ENCODE measurements around the gene SOCS1. TPM values are rescaled to one million over a fixed set of nuclear protein-coding genes. Genes with fewer than 3 reads are reported as not detected.
"Not testable (repeated sequence)": the region's sequence is repeated elsewhere in the genome, so short reads cannot be mapped to it uniquely, and the experiment has no call there.

SOCS1 gene
- total RNA-seq, 1 donor from 2014 or later = 5.1 TPM

DNA sequence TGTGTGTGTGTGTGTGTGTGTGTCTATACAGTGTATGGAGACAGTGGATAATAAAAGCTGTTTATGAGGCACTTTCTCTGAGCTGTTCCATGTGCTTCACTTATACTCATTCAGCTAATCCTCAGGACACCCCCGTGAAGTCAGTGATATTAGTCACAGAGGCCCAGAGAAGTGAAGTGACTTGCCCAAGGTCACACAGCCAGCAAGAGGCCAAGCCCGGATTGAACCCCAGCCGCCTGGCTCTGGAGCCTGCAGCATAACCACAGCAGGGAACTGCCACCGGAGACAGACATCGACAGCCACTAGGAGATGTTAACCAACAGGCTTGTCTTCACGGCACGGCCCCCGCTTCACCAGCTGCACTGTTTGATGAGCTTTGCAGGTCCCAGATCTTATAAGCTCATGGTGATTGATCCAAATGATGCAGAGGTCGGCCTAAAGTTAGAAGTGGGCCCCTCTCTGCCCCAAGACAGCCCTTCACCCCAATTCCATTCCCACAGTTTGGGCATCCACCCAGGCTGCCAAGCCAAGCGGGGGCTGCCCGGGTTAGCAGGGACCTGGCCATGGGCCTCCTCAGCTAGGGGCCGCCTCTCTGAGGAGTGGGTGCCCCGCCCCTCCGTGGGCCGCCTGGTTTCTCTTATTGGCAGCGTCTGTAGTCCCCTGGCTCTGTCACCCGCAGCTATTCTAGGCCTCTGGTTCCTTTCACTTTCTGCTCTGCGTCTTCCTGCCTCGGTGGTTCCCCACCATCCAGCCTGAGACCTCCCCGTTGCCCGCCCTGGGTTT lies 30.9 kb downstream of the SOCS1 start:
- no peak for DNase-seq

DNA sequence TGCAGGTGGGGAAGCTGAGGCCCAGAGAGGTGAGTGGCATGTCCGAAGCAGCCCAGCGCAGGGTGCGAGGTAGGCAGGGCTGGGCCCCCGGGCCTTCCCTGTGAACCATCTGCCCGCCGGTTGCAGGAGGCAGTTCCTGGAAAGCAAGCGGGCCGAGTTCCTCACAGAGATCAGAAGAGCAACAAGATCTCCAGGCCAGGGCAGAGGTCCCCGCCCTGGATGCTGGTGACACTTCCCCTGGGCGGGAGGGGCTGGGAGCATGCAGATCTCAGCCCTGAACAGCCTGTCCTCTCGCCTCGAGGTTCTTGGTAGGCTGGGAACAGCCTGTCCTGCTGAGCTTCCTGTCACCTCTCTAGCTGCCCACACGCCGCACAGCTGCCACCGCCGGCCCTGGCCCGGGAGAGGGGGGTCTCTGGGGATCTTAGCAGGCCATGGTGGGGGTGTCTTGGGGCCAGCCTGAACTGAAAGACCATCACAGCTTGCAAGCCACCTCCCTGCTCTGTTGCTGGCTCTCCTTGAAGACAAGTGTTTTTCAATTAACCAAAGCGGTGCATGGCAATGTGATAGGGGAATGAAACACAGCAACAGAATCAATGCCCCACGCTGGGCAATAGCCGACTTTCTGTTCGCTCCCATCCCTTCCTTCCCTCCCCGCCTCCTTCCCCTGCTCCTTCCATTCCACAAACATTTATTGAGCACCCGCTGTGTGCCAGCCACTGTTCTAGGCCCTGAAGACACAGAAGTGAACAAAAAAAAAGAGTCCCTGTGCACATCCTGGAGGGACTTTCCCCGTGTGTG lies 31.7 kb downstream of the SOCS1 start:
- DNase-seq = peak; percentile 61

GRCh38 chr16:11220507-11220906 lies 35.5 kb downstream of the SOCS1 start:
- not testable (repeated sequence) for DNase-seq

DNA sequence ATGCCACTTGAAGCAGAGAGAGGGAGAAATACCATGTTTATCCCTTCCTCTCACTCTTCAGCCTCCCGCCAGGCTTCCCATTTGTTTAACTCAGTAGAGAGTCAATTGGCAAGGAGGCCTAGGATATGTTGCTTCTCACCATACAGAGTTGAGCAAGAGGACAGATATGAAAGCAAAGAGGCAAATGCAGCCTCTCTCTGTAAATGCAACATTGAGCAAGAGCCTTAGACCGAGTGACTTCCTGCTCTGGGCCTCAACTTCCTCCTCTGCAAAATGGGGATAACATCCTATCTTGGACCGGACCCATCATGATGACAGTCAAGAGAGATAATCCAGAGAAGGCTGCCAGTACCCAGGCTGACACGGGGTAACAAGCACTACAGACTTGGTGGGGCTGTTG lies 36.8 kb downstream of the SOCS1 start:
- DNase-seq = no peak

DNA sequence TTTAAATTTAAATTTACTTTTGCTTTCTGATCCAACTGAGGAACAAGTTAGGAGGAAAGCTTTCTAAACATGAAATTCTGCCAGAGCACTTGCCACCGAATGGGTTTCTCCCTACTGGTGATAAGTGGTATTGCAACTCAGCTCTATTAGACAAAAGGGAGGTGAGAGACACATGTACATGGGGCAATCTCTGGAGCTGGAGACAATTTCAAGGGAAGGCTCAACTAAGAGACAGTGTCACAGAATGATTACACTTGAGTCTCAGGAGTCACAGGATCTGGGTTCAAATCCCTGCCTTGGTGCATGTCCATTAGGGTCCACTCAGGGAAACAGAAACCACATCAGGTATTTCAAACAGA lies 37.4 kb downstream of the SOCS1 start:
- no peak for DNase-seq

GRCh38 chr16:11217651-11218603 lies 38.1 kb downstream of the SOCS1 start:
- no peak for DNase-seq

GRCh38 chr16:11215935-11216556 lies 40.0 kb downstream of the SOCS1 start:
- no peak for DNase-seq

DNA sequence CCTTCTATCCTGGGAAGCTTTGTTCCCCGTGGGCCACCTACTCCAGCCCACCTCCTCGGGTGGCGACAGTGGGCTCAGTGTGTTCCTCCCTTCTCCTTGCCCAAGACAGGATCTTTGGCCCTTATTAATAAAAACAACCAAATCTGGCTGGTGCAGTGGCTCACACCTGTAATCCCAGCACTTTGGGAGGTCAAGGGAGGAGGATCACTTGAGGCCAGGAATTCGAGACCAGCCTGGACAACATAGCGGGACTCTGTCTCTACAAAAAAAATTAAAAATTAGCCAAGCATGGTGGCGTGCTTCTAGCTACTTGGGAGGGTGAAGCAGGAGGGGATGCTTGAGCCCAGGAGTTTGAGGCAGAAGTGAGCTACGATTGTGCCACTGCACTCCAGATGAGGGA lies 42.2 kb downstream of the SOCS1 start:
- DNase-seq = no peak

DNA sequence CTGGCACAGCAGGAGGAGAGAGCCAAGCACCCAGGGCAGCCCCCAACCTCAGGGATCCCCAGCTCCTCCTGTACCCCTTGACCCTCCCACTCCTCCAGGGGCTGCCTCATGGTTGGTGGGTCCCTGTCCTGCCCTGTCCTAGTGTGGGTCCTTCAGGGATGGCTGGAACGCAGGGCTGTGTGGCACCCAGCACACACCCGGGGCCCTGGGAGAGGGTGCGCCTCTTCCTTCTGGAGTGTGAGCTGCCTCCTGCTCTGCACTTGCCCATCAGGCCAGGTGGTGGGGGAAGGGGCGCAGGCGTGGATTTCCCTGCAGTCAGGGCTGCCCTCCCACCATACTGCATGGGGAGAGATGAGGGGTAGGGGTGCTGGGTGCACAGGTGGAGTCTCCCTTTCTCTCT lies 42.6 kb downstream of the SOCS1 start:
- no peak for DNase-seq

DNA sequence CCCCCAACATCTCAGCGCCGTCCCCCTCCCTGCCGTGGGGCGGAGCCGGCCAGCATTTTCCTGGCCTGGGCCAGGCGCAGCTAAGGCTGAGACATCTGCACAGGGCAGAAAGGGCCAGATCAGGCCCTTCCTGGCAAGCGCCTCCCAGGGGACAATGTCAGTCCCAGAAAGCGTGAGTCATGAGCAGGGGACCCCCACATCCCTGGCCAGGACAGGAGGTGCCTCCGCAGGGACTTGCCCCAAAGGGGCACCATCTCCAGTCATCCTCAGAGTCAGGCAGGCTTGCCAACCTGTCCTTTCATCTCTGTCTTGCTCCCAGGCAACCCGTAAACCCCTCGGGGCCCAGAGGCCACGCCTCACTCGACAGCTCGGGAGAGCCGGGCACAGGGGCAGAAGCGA lies 43.2 kb downstream of the SOCS1 start:
- no peak for DNase-seq

DNA sequence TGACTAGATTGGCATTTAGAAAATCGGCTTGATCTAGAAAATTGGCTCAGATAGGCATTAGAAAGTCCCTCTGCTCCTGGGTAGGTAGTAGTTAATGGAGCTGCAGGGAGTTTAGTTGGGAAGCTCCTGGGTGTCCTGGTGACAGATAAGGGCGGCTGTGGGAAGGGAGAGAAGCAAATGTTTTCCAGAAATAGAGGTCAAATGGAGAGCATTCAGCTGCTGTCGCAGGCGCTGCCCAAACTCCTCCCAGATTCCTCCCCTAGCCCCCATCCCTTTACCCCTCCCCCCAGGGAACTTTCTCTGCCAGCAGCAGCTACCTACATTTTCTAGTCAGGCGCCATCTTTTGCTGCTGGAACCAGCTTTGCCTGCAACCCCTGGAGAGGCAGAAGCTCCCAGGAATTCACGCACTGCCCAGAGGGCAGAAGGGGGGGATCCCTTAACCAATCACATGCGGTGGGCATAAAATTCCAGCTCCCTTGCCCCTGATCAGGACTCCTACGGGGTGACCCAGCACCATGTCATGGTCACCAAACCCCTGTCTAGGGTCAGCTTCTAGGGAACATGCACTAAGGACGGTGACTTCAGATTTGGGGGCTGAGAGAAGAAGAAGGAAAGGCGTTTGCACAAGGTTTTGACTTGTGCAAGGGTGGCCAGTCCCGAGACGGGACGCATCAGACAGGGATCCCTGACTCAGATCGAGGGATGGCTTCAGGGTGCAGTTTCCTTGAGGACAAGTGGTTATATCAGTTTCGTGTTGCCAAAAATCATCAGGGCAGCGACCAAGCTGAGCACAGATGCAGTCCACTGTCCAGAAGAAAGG lies 43.8 kb downstream of the SOCS1 start:
- DNase-seq = peak; percentile 80

DNA sequence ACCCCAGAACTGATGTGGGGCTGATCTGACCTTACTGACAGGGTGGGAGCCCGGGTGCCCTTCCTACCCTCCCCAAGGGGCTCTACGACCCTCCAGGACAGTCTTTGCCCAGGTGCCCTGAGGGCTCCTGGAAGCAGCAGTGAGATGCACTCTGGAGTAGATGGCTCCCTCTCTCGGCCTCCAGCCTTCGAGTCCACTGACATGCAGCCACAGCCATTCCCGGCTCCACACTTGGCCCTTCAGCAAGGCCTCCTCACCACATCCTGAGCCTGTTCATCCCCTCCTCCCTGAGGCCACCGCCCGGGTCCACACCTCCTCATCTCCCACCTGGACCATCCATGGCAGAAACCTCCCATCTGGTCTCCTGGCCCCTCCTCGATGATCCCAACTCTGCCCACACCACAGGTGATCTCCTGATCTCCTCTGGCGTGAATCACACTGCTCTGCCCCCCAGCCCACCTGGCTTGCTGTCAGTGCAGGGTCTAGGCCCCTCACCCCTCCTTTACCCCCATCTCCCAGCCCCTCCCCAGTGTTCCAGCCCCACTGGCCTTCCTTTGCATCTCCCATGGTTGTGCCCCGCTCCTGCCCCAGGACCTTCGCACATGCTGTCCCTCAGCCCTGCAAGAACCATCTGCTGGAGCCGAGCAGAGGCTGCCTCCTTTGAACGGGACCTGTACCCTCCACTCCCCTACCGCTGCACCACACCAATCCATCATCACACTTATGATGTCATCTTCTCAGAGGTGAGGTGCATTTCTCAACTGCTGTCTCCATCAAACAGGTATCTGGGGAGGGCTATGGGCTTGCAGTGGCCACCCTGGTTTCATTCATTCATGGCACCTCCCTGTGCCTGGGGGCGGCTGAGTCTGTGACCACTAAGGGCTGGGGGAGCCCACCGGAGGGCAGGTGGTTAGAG lies 44.7 kb downstream of the SOCS1 start:
- no peak for DNase-seq

GRCh38 chr16:11210260-11210659 lies 45.7 kb downstream of the SOCS1 start:
- no peak for DNase-seq

DNA sequence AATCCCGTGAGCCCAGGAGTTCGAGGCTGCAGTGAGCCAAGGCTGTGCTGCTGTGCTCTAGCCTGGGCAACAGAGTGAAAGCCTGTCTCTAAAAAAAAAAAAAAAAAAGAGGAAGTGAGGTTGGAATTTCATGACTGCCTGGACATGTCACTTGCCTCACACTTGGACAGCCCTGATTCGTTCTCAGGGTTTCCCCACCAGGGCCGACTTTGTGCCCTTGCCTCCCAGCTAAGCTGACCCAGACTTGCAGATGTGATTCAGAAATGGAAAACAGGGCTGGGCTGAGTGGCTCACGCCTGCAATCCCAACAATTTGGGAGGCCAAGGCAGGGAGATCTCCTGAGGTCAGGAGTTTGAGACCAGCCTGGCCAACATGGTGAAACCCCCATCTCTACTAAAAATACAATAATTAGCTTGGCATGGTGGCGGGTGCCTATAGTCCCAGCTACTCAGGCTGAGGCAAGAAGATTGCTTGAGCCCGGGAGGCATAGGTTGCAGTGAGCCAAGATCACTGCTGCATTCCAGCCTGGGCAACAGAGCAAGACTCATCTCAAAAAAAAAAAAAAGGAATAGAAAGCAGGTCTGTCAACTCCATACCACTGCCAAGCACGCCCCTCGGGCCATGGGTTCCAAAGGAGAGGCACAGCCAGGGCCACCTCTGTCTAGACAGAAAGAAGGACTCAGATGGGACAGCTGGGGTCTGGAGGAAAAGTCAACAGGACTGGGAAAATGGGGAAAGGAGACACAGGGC lies 46.9 kb downstream of the SOCS1 start:
- DNase-seq = no peak

GRCh38 chr16:11207646-11208045 lies 48.4 kb downstream of the SOCS1 start:
- no peak for DNase-seq

GRCh38 chr16:11205754-11206581 lies 50.0 kb downstream of the SOCS1 start:
- DNase-seq = peak; percentile 48

DNA sequence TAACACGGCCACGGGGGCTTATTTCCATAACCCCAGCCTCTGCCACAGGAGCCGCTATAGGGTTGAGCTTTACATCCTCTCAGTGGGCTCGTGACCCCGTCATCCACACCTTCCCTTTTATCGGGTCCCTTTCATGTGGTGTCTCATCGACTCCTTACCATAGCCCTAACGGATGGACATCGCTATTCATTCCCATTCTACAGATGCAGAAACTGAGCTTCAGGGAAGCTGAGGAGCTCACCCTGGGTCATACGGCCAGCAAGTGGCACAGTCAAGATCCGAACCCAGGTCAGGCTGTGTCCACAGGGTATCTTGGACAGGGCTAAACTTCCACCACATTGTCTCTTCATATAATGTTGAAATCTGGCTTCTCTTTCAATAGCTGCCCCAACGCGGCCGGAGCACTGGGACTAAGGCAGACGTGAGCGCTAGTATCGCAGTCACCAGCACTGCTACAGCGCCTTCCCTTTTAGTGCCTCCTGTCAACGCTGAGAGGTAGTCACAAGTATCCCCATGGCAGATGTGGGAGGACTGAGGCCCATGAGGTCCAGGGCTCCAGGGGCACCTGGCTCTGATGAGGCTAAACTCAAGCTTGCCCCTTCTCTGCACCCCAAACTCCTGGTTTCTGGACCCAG lies 50.8 kb downstream of the SOCS1 start:
- no peak for DNase-seq

DNA sequence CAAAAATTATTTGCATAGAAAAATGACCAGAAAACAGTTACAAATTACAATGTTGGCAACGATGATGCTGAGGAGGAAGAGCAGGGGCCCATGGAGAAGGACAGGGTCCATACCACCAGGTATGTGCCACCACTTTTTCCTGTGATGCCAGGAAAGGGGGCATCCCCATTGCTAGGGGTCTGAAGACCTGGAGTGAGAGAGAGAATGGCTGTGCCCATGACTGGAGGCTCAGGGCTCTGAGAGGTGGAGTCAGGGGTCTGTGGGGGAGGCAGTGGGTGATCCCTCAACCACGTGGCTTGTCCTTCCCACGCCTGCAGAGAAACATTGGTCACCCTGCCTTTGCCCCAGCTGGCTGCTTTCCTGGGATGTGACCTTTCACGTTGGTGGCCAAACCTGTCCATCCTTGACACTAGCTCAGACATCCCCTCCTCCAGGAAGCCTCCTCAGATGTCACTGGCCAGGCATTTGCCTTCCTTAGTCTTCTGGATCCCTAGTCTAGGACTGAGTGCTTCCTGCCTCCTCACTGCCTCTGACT lies 51.4 kb downstream of the SOCS1 start:
- DNase-seq = no peak
